K562 (cell line): ENCODE results near the gene AMOTL1. TPM values are rescaled to one million over a fixed set of nuclear protein-coding genes. Genes with fewer than 3 reads are reported as not detected.

Source experiments
- DDX20 ChIP-seq: fragments of 450-650 bp; IDR thresholded peaks from 2 replicates; pipeline ENCODE4 v1.6.1; 2016; ENCODE audit warnings: missing genetic modification characterization, low read depth, mild to moderate bottlenecking, missing compliant biosample characterization, moderate library complexity
- E2F3 ChIP-seq: fragments of 250-450 bp; sonication (Bioruptor Pico); IDR thresholded peaks from 2 replicates; pipeline ENCODE4 v1.4.0; 2020; ENCODE audit warnings: mild to moderate bottlenecking
- ESRRB ChIP-seq: fragments of 250-450 bp; sonication (Bioruptor Pico); IDR thresholded peaks from 2 replicates; pipeline ENCODE4 v1.5.0; 2020; ENCODE audit warnings: mild to moderate bottlenecking, moderate library complexity, borderline replicate concordance
- EZH2 ChIP-seq: IDR thresholded peaks from 2 replicates; pipeline ENCODE4 v1.6.1; 2012; ENCODE audit warnings: low read depth, mild to moderate bottlenecking, inconsistent platforms, low read length, borderline replicate concordance
- FOXA1 ChIP-seq: fragments of 450-650 bp; IDR thresholded peaks from 2 replicates; pipeline ENCODE4 v1.6.1; 2016; ENCODE audit warnings: mild to moderate bottlenecking, borderline replicate concordance
- MEF2D ChIP-seq: conservative IDR thresholded peaks from 2 replicates; pipeline ENCODE4 v1.6.1; 2016; ENCODE audit warnings: low read depth, missing genetic modification characterization, missing compliant biosample characterization
- MTF1 ChIP-seq: fragments of 250-450 bp; sonication (Bioruptor Pico); IDR thresholded peaks from 2 replicates; pipeline ENCODE4 v1.9.0; 2021; ENCODE audit warnings: moderate library complexity, mild to moderate bottlenecking, inconsistent platforms, borderline replicate concordance
- NFRKB ChIP-seq: fragments of 450-650 bp; IDR thresholded peaks from 2 replicates; pipeline ENCODE4 v1.6.1; 2016; ENCODE audit warnings: low read depth
- PHB2 ChIP-seq: fragments of 450-650 bp; IDR thresholded peaks from 2 replicates; pipeline ENCODE4 v1.6.1; 2017; ENCODE audit warnings: low read depth
- PHF21A ChIP-seq: fragments of 450-650 bp; IDR thresholded peaks from 2 replicates; pipeline ENCODE4 v1.6.1; 2017; ENCODE audit warnings: low read depth, borderline replicate concordance
- TFAM ChIP-seq: fragments of 250-450 bp; sonication (Bioruptor Pico); conservative IDR thresholded peaks from 2 replicates; pipeline ENCODE4 v1.5.0; 2021; ENCODE audit warnings: mild to moderate bottlenecking, moderate library complexity
- XRCC5 ChIP-seq: fragments of 200-400 bp; formaldehyde crosslinking; IDR thresholded peaks from 2 replicates; pipeline ENCODE4 v1.6.1; 2017; ENCODE audit warnings: low read depth, mild to moderate bottlenecking, low read length
- YY1 ChIP-seq, 3 experiments: IDR thresholded peaks; 2 replicates each; pipeline ENCODE4 v1.6.1; 2011; ENCODE audit warnings: low read length in 2 of 3, mild to moderate bottlenecking in 2 of 3, moderate library complexity in 2 of 3, borderline replicate concordance in 1 of 3, control low read depth in 1 of 3, low read depth in 1 of 3; ENCODE audit not compliant: insufficient read depth in 3 of 3, insufficient replicate concordance in 2 of 3, control insufficient read depth in 1 of 3, insufficient read length in 1 of 3; ENCODE audit errors: extremely low read depth in 1 of 3
- ZNF124 ChIP-seq: sonication (generic); formaldehyde crosslinking; IDR thresholded peaks from 2 replicates; pipeline ENCODE4 v1.8.1; 2022; ENCODE audit warnings: missing genetic modification reagents
- polyA plus RNA-seq, 8 experiments: library from polyadenylated mRNA; depleted of rRNA in 4 of 8; stranded (reverse) in 5 of 8; unstranded in 3 of 8; fragments of >200 nt; fragmentation: Nextera tagmentation in 2 of 8; fragmentation: Illumina TruSeq in 1 of 8; extraction: Ambion mirVana in 2 of 8; extraction: Trizol in 1 of 8; gene quantifications; 2 replicates each; pipeline versions ENCODE4 v1.2.1 to v1.2.3, GENCODE V29; 2011 to 2014; ENCODE audit warnings: inconsistent platforms in 1 of 8, missing spikeins in 1 of 8
- total RNA-seq, 7 experiments: library from RNA; depleted of rRNA in 6 of 7; stranded (reverse); fragments of >200 nt in 6 of 7; fragmentation: Illumina TruSeq in 2 of 7; extraction: Trizol in 2 of 7; gene quantifications; 2 replicates each; pipeline versions ENCODE4 v1.2.1 to v1.2.3, GENCODE V29; 2011 to 2021; ENCODE audit warnings: low replicate concordance in 1 of 7
- TF ChIP-seq, protein P1 (sequence below): fragments of 200-800 bp; sonication (Bioruptor generic); IDR thresholded peaks from 2 replicates; pipeline ENCODE4 v1.6.1; 2017; ENCODE audit warnings: missing genetic modification characterization, missing compliant biosample characterization
- TF ChIP-seq, protein P2 (sequence below): fragments of 450-650 bp; conservative IDR thresholded peaks from 2 replicates; pipeline ENCODE4 v1.6.1; 2016; ENCODE audit warnings: missing genetic modification characterization, low read depth, mild to moderate bottlenecking, control low read depth, missing compliant biosample characterization
- TF ChIP-seq, protein P3 (sequence below): sonication (generic); IDR thresholded peaks from 2 replicates; pipeline ENCODE4 v1.6.1; 2016
- TF ChIP-seq, protein P4 (sequence below): sonication (generic); formaldehyde crosslinking; IDR thresholded peaks from 2 replicates; pipeline ENCODE4 v1.8.1; 2023; ENCODE audit warnings: mild to moderate bottlenecking, missing genetic modification reagents
- TF ChIP-seq, protein P5 (sequence below): fragments of 450-650 bp; IDR thresholded peaks from 2 replicates; pipeline ENCODE4 v1.6.1; 2016

The AMOTL1 gene
- total and polyA plus RNA-seq, 9 of the 15 experiments (the other 6 are each of a cell fraction or from before 2014, with no cell fraction given), result 4.0 to 35.4 (median 14.0) TPM

DNA sequence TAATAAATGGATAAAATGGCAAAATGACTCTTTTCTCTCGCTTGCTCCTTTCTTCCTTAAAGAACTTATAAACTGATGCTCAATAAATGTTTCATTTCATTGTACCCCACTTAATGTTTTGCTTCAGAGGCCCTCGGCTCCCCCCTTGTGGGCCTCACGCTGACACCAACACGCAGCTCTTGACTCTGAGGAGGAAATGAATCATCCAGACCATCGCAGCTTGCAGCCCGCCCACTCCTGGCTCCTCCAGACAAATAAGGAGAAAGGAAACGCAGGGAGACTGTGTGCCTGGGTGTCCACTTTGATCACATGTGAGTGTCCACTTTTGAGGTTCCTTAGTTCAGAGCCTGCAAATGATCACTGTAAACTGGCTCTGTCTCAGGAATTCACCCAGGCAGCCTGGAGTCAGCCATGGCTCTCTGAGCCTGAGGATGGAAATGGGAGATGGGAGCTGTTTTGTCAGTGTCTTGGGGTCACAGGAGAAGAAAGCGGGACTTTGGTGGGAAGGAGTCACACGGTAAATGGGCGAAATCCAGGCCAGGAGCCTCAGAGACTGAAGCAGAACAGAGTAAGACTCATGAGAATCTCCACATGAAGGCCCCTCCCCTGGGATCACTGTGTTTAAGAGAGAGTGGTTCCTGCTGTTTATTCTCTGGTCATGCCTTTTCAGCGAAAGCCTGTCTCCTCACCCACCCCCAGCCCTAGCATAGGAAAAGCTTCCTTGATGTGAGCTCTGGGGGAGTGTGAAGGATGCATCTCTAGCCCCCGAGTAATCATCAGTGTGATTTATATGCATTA lies 108.7 kb downstream of the AMOTL1 start (continued):
- TF ChIP-seq MEF2D (tag), result no peak
- TF ChIP-seq PHF21A, result no peak
- no peak for TF ChIP-seq YY1 (IDR thresholded peaks at IDR 0.05; ENCODE audit: borderline replicate concordance in 1 of 3, control insufficient read depth in 1 of 3, extremely low read depth in 1 of 3, insufficient read depth in 3 of 3, insufficient read length in 1 of 3, insufficient replicate concordance in 2 of 3, low read depth in 1 of 3, low read length in 2 of 3)
- no peak for TF ChIP-seq NFRKB
- no peak for TF ChIP-seq XRCC5
- TF ChIP-seq EZH2, result no peak
- TF ChIP-seq, protein P1, sequence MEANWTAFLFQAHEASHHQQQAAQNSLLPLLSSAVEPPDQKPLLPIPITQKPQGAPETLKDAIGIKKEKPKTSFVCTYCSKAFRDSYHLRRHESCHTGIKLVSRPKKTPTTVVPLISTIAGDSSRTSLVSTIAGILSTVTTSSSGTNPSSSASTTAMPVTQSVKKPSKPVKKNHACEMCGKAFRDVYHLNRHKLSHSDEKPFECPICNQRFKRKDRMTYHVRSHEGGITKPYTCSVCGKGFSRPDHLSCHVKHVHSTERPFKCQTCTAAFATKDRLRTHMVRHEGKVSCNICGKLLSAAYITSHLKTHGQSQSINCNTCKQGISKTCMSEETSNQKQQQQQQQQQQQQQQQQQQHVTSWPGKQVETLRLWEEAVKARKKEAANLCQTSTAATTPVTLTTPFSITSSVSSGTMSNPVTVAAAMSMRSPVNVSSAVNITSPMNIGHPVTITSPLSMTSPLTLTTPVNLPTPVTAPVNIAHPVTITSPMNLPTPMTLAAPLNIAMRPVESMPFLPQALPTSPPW (CRISPR knock-in tag), result peak; percentile 86
- no peak for TF ChIP-seq PHB2
- no peak for TF ChIP-seq ZNF124 (CRISPR knock-in tag)
- TF ChIP-seq DDX20 (tag), result no peak
- TF ChIP-seq E2F3, result no peak
- TF ChIP-seq, protein P2, sequence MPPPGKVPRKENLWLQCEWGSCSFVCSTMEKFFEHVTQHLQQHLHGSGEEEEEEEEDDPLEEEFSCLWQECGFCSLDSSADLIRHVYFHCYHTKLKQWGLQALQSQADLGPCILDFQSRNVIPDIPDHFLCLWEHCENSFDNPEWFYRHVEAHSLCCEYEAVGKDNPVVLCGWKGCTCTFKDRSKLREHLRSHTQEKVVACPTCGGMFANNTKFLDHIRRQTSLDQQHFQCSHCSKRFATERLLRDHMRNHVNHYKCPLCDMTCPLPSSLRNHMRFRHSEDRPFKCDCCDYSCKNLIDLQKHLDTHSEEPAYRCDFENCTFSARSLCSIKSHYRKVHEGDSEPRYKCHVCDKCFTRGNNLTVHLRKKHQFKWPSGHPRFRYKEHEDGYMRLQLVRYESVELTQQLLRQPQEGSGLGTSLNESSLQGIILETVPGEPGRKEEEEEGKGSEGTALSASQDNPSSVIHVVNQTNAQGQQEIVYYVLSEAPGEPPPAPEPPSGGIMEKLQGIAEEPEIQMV (tag), result no peak
- TF ChIP-seq MTF1, result no peak
- TF ChIP-seq FOXA1, result no peak
- TF ChIP-seq TFAM (CRISPR knock-in tag), result no peak
- TF ChIP-seq, protein P3, sequence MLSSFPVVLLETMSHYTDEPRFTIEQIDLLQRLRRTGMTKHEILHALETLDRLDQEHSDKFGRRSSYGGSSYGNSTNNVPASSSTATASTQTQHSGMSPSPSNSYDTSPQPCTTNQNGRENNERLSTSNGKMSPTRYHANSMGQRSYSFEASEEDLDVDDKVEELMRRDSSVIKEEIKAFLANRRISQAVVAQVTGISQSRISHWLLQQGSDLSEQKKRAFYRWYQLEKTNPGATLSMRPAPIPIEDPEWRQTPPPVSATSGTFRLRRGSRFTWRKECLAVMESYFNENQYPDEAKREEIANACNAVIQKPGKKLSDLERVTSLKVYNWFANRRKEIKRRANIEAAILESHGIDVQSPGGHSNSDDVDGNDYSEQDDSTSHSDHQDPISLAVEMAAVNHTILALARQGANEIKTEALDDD, result no peak
- TF ChIP-seq, protein P4, sequence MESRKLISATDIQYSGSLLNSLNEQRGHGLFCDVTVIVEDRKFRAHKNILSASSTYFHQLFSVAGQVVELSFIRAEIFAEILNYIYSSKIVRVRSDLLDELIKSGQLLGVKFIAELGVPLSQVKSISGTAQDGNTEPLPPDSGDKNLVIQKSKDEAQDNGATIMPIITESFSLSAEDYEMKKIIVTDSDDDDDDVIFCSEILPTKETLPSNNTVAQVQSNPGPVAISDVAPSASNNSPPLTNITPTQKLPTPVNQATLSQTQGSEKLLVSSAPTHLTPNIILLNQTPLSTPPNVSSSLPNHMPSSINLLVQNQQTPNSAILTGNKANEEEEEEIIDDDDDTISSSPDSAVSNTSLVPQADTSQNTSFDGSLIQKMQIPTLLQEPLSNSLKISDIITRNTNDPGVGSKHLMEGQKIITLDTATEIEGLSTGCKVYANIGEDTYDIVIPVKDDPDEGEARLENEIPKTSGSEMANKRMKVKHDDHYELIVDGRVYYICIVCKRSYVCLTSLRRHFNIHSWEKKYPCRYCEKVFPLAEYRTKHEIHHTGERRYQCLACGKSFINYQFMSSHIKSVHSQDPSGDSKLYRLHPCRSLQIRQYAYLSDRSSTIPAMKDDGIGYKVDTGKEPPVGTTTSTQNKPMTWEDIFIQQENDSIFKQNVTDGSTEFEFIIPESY (CRISPR knock-in tag), result no peak
- no peak for TF ChIP-seq ESRRB (CRISPR knock-in tag)
- TF ChIP-seq, protein P5, sequence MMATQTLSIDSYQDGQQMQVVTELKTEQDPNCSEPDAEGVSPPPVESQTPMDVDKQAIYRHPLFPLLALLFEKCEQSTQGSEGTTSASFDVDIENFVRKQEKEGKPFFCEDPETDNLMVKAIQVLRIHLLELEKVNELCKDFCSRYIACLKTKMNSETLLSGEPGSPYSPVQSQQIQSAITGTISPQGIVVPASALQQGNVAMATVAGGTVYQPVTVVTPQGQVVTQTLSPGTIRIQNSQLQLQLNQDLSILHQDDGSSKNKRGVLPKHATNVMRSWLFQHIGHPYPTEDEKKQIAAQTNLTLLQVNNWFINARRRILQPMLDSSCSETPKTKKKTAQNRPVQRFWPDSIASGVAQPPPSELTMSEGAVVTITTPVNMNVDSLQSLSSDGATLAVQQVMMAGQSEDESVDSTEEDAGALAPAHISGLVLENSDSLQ, result peak; percentile 63
